HG03432 (cell line): Measurements from ENCODE around the gene SCCPDH.
A peak's percentile ranks its signal among the peaks of the same experiment; 100 is the strongest.
"Not testable (repeated sequence)": the region's sequence is repeated elsewhere in the genome, so short reads cannot be mapped to it uniquely, and the experiment has no call there.

Experiments used
- ATAC-seq: cut with Tn5 transposase; IDR thresholded peaks from one replicate; pipeline ENCODE4 v1.9.1; 2021; ENCODE audit warnings: mild to moderate bottlenecking, moderate library complexity; ENCODE audit not compliant: unreplicated experiment

The SCCPDH gene

GRCh38 chr1:246798606-246799496 lies 74.6 kb downstream of the SCCPDH start:
- no peak for ATAC-seq

GRCh38 chr1:246800356-246800755 lies 76.1 kb downstream of the SCCPDH start:
- ATAC-seq, result no peak

DNA sequence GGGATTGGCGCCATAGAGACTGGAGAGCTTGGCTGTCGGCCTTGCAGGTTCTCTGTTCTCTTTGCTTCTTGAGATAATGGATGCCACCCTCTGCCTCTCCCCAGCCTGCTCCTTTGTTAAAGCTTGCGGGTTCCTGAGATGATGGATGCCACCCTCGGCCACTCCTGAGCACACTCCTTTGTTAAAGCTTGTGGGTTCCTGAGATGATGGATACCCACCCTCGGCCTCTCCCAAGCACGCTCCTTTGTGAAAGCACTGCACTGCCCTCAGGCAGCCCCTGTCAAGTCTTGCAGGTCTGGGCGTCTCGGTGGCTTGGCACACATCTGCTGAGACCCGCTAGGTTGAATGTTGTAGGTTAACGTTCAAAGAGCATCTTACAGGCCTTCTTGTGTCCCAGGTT lies 76.5 kb downstream of the SCCPDH start:
- no peak for ATAC-seq

DNA sequence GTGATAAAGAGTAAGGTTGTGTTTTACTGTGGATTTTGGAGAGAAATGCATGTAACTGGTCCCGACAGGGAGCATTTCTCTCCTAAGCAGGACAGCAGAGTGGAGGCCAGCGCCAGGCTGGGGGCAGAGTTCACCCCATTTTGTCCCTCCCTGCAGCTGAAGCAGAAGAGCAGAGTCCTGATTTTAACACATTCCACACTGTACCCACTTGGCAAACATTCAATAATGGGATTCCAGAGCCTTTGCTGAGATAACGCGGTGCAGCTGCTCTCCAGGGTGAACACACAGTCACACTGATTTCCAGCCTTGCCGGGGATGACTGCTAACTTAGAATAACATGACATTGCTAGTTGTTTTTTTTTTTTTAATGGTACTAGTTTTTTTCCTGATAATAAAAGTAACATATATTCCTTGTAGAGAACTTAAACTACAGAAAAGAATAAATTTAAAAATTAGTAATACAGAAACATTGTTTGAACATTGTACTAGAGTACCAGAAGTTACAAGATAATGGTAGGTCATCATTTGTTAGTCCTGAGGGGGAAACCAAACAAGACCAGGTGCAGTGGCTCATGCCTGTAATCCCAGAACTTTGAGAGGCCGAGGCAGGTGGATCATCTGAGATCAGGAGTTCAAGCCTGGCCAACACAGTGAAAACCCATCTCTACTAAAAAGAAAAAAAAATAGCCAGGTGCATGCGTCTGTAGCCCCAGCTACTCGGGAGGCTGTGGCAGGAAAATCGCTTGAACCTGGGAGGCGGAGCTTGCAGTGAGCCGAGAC lies 77.2 kb downstream of the SCCPDH start:
- no peak for ATAC-seq

GRCh38 chr1:246803373-246803772 lies 79.2 kb downstream of the SCCPDH start:
- ATAC-seq, result no peak

DNA sequence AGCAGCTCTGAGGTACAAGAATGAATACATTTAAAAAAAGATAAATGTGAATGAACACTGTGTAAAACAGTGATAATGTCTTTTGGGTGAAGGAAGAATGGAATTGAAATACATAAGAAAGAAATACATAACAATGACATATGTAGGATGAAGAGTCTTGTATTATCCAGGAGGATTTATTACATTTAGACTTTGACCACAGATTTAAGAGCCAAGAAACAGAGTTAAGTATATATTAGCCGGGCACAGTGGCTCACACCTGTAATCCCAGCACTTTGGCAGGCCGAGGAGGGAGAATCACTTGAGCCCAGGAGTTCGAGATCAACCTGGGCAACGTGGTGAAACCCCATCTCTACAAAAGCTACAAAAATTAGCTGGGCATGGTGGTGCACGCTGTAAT lies 79.7 kb downstream of the SCCPDH start:
- ATAC-seq, result no peak

GRCh38 chr1:246805135-246805716 lies 81.0 kb downstream of the SCCPDH start:
- no peak for ATAC-seq

DNA sequence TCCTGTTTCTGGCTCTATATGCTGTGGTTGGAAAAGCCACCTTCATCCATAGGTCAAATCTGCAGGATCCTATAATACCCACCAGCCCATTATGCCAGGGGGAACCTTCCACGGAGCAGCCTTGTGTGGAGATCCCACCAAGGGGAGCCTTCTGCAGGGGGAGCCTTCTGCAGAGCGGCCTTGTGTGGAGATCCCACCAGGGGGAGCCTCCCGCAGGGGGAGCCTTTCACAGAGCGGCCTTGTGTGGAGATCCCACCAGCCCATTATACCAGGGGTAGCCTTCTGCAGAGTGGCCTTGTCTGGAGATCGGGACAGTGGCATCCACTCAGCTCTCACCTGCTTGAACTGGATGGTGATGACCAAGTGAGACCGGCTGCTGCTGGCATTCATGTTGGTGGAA lies 85.3 kb downstream of the SCCPDH start:
- ATAC-seq, result no peak

DNA sequence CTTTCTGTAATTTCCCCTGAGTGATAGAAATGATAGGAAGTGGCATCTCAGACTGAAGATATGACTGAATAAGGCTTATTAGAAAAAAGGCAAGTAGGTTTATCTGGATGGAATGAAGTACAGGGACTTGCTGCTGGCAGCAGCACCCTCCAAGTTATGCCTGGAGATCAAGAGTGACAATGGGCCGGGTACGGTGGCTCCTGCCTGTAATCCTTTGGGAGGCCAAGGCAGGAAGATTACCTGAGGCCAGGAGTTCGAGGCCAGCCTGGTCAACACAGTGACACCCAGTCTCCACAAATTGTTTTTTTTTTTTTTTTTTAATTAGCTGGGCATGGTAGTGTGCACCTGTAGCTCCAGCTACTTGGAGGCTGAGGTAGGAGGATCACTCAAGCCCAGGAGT lies 87.8 kb downstream of the SCCPDH start:
- ATAC-seq, result no peak

GRCh38 chr1:246813325-246813724 lies 89.1 kb downstream of the SCCPDH start:
- ATAC-seq, result not testable (repeated sequence)

DNA sequence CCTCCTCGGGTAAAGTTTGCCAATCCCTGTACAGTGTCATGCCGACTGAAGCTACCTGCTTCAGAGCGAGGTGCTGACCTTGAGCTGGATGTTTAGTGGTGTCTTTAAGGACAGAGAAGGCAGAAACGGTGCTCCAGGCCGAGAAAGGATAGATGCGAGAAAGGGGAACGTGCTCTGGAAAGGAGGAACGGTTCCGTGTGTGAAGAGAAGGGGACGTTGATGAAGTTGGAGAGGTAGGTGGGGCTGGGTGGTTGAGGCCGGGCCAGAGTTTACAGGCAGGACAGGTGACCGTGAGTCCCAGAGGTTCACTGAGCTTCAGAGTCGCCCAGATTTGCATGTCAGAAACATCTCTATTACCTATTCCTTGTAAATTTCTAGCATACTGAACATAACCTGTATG lies 90.7 kb downstream of the SCCPDH start:
- ATAC-seq, result no peak

- ATAC-seq, result peak; percentile 94
These were observed 91.6 kb downstream of the SCCPDH start for GRCh38 chr1:246815693-246816270.
